Measurements from ENCODE around the gene SNRPA1.

SNRPA1 gene

DNA sequence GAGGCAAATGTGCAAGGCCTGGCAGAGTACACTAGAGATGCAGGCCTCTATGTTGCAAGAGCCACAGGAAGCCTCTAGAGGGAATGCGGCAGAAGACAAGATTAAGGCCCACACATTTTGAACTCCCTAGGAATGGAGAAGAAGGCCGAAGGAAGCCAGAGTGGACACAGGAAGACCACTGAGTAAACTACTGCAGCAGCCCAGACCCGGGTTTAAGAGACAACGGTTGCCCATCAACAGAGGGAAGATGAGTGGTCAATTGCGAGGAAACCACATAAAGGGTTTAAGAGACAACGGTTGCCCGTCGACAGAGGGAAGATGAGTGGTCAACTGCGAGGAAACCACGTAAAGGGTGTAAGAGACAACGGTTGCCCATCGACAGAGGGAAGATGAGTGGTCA is 57.8 kb downstream of the SNRPA1 start:
- no peak for DNase-seq

DNA sequence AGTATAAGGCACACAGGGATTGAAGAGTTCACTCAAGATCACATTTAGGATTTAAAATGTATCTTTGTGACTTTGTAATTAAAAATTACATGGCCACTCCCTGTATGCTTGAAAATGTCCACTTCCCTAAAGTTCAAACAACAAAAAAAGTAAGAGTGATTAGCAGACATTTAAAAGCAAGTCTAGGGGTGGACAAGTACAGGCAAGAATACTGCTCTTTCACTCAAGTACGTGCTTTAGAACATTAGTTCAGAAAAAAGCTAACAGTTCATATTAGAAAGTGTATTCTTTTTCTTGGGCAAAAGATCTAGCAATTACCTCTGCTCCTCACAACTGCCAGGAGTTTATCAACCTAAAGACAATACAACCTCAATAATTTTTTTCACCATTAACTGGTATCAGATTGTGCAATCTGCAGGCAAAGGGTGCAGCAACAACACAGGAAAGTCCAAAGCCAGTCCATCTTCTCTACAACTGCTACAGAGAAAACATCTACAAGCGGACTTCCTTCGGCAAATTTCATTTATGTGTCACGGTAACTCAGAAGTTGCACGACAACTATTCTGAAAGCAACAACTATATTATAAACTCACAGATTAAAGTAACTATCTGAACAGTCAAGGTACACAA is 61.3 kb downstream of the SNRPA1 start:
- no peak for DNase-seq

DNA sequence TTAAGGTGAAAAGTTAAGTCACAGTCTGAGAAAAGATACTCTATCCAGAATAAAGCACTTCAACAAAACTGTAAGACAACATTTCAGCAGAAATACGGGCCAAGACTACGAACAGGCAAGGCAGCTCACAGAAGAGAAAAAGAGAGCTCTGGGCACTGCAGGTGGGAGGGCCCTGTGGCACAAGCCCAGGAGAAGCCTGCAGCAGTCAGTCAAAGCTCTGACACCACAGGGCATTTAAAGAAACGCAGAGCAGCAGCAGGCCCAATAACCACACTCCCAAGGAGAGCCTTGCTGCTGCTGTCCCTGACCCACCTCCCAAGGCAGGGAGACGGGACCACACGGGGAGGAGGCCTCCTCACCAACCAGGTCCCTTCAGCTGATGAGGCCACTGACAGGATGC is 62.4 kb downstream of the SNRPA1 start:
- DNase-seq: no peak

Data from activated naive CD4-positive, alpha-beta T cell treated with anti-CD3 and anti-CD28 coated beads, Interleukin-2, amount 50 U/mL, for 16 hours (primary cell).